KOPT-K1 (cell line): ENCODE measurements around the gene PCGF1.

Experiments
- H3K27ac ChIP-seq: fragments of 200-600 bp; sonication (generic); 2 replicates; pipeline ENCODE4 v1.5.1; 2016; ENCODE audit warnings: antibody characterized with exemption, mild to moderate bottlenecking, low read depth, low read length; ENCODE audit not compliant: poor library complexity, severe bottlenecking
- H3K36me3 ChIP-seq: fragments of 200-600 bp; sonication (generic); 2 replicates; pipeline ENCODE4 v1.5.1; 2017; ENCODE audit warnings: antibody characterized with exemption, mild to moderate bottlenecking, low read length, moderate library complexity; ENCODE audit not compliant: insufficient read depth
- H3K9me3 ChIP-seq: fragments of 200-600 bp; sonication (generic); 2 replicates; pipeline ENCODE4 v1.5.1; 2017; ENCODE audit warnings: antibody characterized with exemption, low read length, mild to moderate bottlenecking; ENCODE audit not compliant: insufficient read depth, poor library complexity, severe bottlenecking

PCGF1 gene

GRCh38 chr2:74548285-74548899, 40.9 kb upstream of the PCGF1 start:
- Histone ChIP-seq H3K9me3 (no peaks in the 10 kb centered on the region), H3K36me3 (no peaks in the 10 kb centered on the region), H3K27ac (no peak overlapping the region)

GRCh38 chr2:74546004-74546403, 38.5 kb upstream of the PCGF1 start:
- Histone ChIP-seq H3K36me3 (no peaks in the 10 kb centered on the region), H3K9me3 (no peaks in the 10 kb centered on the region), H3K27ac (no peak overlapping the region)

- Histone ChIP-seq H3K36me3 (no peaks in the 10 kb centered on the region), H3K27ac (no peak overlapping the region), H3K9me3 (no peaks in the 10 kb centered on the region)
Observed at GRCh38 chr2:74544634-74545033, 37.1 kb upstream of the PCGF1 start.

- H3K9me3 ChIP-seq = no peaks in the 10 kb centered on the region
- H3K36me3 ChIP-seq = no peaks in the 10 kb centered on the region
Observed at GRCh38 chr2:74542978-74543377, 35.5 kb upstream of the PCGF1 start.

GRCh38 chr2:74540291-74540690, 32.8 kb upstream of the PCGF1 start:
- H3K27ac ChIP-seq = no peak overlapping the region
- H3K9me3 ChIP-seq = no peaks in the 10 kb centered on the region
- no peaks in the 10 kb centered on the region for H3K36me3 ChIP-seq

More at GRCh38 chr2:74542978-74543377, 35.5 kb upstream of the PCGF1 start:
- H3K27ac ChIP-seq = no peak overlapping the region

GRCh38 chr2:74538881-74539339, 31.4 kb upstream of the PCGF1 start:
- no peak overlapping the region for H3K27ac ChIP-seq
- peaks cover 3% of the 10 kb centered on the region; the same call in 1 of the 2 replicates for H3K36me3 ChIP-seq
- no peaks in the 10 kb centered on the region for H3K9me3 ChIP-seq

GRCh38 chr2:74537140-74537539, 29.6 kb upstream of the PCGF1 start:
- Histone ChIP-seq H3K36me3 (peaks cover 20% of the 10 kb centered on the region), H3K27ac (no peak overlapping the region), H3K9me3 (no peaks in the 10 kb centered on the region)

- peaks cover 27% of the 10 kb centered on the region for H3K36me3 ChIP-seq
- no peak overlapping the region for H3K27ac ChIP-seq
- no peaks in the 10 kb centered on the region for H3K9me3 ChIP-seq
Observed at GRCh38 chr2:74536166-74536950, 28.9 kb upstream of the PCGF1 start.

GRCh38 chr2:74535440-74535965, 28.0 kb upstream of the PCGF1 start:
- no peaks in the 10 kb centered on the region for H3K9me3 ChIP-seq
- H3K27ac ChIP-seq = no peak overlapping the region
- peaks cover 30% of the 10 kb centered on the region for H3K36me3 ChIP-seq

GRCh38 chr2:74534411-74534810, 26.9 kb upstream of the PCGF1 start:
- peaks cover 30% of the 10 kb centered on the region for H3K36me3 ChIP-seq
- no peak overlapping the region for H3K27ac ChIP-seq
- no peaks in the 10 kb centered on the region for H3K9me3 ChIP-seq

- H3K36me3 ChIP-seq = peaks cover 30% of the 10 kb centered on the region
- H3K9me3 ChIP-seq = no peaks in the 10 kb centered on the region
Observed at GRCh38 chr2:74533464-74533863, 26.0 kb upstream of the PCGF1 start.

GRCh38 chr2:74532222-74532621, 24.7 kb upstream of the PCGF1 start:
- Histone ChIP-seq H3K36me3 (peaks cover 42% of the 10 kb centered on the region), H3K27ac (no peak overlapping the region), H3K9me3 (no peaks in the 10 kb centered on the region)

More at GRCh38 chr2:74533464-74533863, 26.0 kb upstream of the PCGF1 start:
- no peak overlapping the region for H3K27ac ChIP-seq

GRCh38 chr2:74531666-74532065, 24.2 kb upstream of the PCGF1 start:
- Histone ChIP-seq H3K27ac (peak overlapping the region; percentile 91), H3K9me3 (no peaks in the 10 kb centered on the region), H3K36me3 (peaks cover 47% of the 10 kb centered on the region)

GRCh38 chr2:74530239-74531187, 23.0 kb upstream of the PCGF1 start:
- Histone ChIP-seq H3K27ac (peak overlapping the region; percentile 91), H3K36me3 (peaks cover 59% of the 10 kb centered on the region), H3K9me3 (no peaks in the 10 kb centered on the region)
